Measurements from ENCODE around the gene TULP4.

- TF ChIP-seq CTCF (optimal IDR thresholded peaks at IDR 0.05 in 1 of 3, IDR thresholded peaks at IDR 0.05 in 1 of 3, conservative IDR thresholded peaks at IDR 0.05 in 1 of 3; ENCODE audit: extremely low read depth in 1 of 3, insufficient read depth in 2 of 3, low read length in 3 of 3): no peak
- no peak for TF ChIP-seq EZH2 (IDR thresholded peaks at IDR 0.05; ENCODE audit: low read length)
These were observed 153.0 kb downstream of the TULP4 start for GRCh38 chr6:158465257-158465656.

Data from keratinocyte (primary cell).